ENCODE data around the gene APBB2.

APBB2 gene

GRCh38 chr4:40878548-40879055, 335.7 kb downstream of the APBB2 start:
- TF ChIP-seq CTCF (IDR thresholded peaks at IDR 0.05; ENCODE audit: low read depth, low read length, poor library complexity, severe bottlenecking): no peak
- TF ChIP-seq EZH2phosphoT487 (IDR thresholded peaks at IDR 0.05; ENCODE audit: borderline replicate concordance, low read length): no peak
- H3K4me2 ChIP-seq (ENCODE audit: low read length): no peak overlapping the region

GRCh38 chr4:40877081-40877480, 337.3 kb downstream of the APBB2 start:
- H3F3A ChIP-seq (ENCODE audit: control insufficient read depth, insufficient read depth): no peaks in the 10 kb centered on the region
- H3K79me2 ChIP-seq (ENCODE audit: control insufficient read depth, low read length): no peaks in the 10 kb centered on the region
- no peaks in the 10 kb centered on the region for H4K20me1 ChIP-seq (ENCODE audit: control insufficient read depth, insufficient read depth, low read depth, low read length)
- no peaks in the 10 kb centered on the region for H3K27me3 ChIP-seq (ENCODE audit: control insufficient read depth, low read length)
- no peaks in the 10 kb centered on the region for H3K9me2 ChIP-seq (replicated peaks; ENCODE audit: control insufficient read depth, low read length)
- no peak overlapping the region for H3K4me3 ChIP-seq (ENCODE audit: low read length)
- no peak for TF ChIP-seq EZH2phosphoT487 (IDR thresholded peaks at IDR 0.05; ENCODE audit: borderline replicate concordance, low read length)
- TF ChIP-seq CTCF (IDR thresholded peaks at IDR 0.05; ENCODE audit: low read depth, low read length, poor library complexity, severe bottlenecking): no peak
- H3K27ac ChIP-seq (ENCODE audit: low read depth, low read length): no peak overlapping the region
- H3K4me2 ChIP-seq (ENCODE audit: low read length): no peak overlapping the region
- H3K36me3 ChIP-seq (ENCODE audit: control insufficient read depth, low read length): peaks cover 6% of the 10 kb centered on the region
- H3K9me3 ChIP-seq (ENCODE audit: control insufficient read depth, insufficient read depth, low read length): no peaks in the 10 kb centered on the region
- H3K4me1 ChIP-seq (ENCODE audit: control insufficient read depth, low read length): no peaks in the 10 kb centered on the region

More at GRCh38 chr4:40878548-40879055, 335.7 kb downstream of the APBB2 start:
- H3K27me3 ChIP-seq (ENCODE audit: control insufficient read depth, low read length): no peaks in the 10 kb centered on the region
- no peaks in the 10 kb centered on the region for H3K9me2 ChIP-seq (replicated peaks; ENCODE audit: control insufficient read depth, low read length)
- no peaks in the 10 kb centered on the region for H3K9me3 ChIP-seq (ENCODE audit: control insufficient read depth, insufficient read depth, low read length)
- peaks cover 6% of the 10 kb centered on the region for H3K36me3 ChIP-seq (ENCODE audit: control insufficient read depth, low read length)
- no peaks in the 10 kb centered on the region for H4K20me1 ChIP-seq (ENCODE audit: control insufficient read depth, insufficient read depth, low read depth, low read length)
- no peak overlapping the region for H3K4me3 ChIP-seq (ENCODE audit: low read length)
- H3K79me2 ChIP-seq (ENCODE audit: control insufficient read depth, low read length): no peaks in the 10 kb centered on the region
- H3F3A ChIP-seq (ENCODE audit: control insufficient read depth, insufficient read depth): no peaks in the 10 kb centered on the region
- H3K4me1 ChIP-seq (ENCODE audit: control insufficient read depth, low read length): no peaks in the 10 kb centered on the region
- H3K27ac ChIP-seq (ENCODE audit: low read depth, low read length): no peak overlapping the region

GRCh38 chr4:40875507-40876150, 338.7 kb downstream of the APBB2 start:
- Histone ChIP-seq H3K27ac (ENCODE audit: low read depth, low read length) (no peak overlapping the region), H3K9me2 (replicated peaks; ENCODE audit: control insufficient read depth, low read length) (no peaks in the 10 kb centered on the region), H3K4me3 (ENCODE audit: low read length) (no peak overlapping the region), H3K4me1 (ENCODE audit: control insufficient read depth, low read length) (no peaks in the 10 kb centered on the region), H3K27me3 (ENCODE audit: control insufficient read depth, low read length) (no peaks in the 10 kb centered on the region), H3K9me3 (ENCODE audit: control insufficient read depth, insufficient read depth, low read length) (no peaks in the 10 kb centered on the region), H3F3A (ENCODE audit: control insufficient read depth, insufficient read depth) (no peaks in the 10 kb centered on the region), H4K20me1 (ENCODE audit: control insufficient read depth, insufficient read depth, low read depth, low read length) (no peaks in the 10 kb centered on the region), H3K79me2 (ENCODE audit: control insufficient read depth, low read length) (no peaks in the 10 kb centered on the region), H3K36me3 (ENCODE audit: control insufficient read depth, low read length) (peaks cover 2% of the 10 kb centered on the region; the same call in 1 of the 2 replicates), H3K4me2 (ENCODE audit: low read length) (no peak overlapping the region)
- TF ChIP-seq EZH2phosphoT487 (IDR thresholded peaks at IDR 0.05; ENCODE audit: borderline replicate concordance, low read length): no peak
- no peak for TF ChIP-seq CTCF (IDR thresholded peaks at IDR 0.05; ENCODE audit: low read depth, low read length, poor library complexity, severe bottlenecking)

Data from DOHH2 (cell line).